Fibroblast of peridontal ligament (primary cell): Measurements from ENCODE around the gene RIN3.
"Not testable (repeated sequence)": the region's sequence is repeated elsewhere in the genome, so short reads cannot be mapped to it uniquely, and the experiment has no call there.

ENCODE experiments used
- DNase-seq: peaks from one replicate; pipeline ENCODE4 v3.0.0-alpha.2; 2010; ENCODE audit errors: extremely low read depth

RIN3 gene

DNA sequence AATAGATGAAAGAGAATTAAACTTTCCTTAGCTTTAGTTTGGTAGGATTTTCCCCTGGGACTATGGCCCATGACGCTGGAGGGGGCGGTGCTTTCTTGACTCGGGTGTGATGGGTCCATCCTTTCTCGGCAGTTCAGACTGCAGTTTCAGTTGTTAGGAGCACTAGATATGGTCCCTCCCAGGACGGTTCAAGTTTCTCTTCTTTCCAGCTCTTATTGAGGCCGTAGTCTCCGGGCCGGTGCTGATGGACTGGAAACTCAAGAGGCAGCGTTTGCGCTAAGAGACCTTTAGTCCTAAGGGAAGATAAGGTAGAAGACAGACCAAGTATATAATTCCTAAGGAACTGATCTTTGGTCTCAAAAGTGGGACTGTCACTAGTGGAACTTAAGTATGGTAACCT is 111.2 kb downstream of the RIN3 start:
- DNase-seq = no peak

DNA sequence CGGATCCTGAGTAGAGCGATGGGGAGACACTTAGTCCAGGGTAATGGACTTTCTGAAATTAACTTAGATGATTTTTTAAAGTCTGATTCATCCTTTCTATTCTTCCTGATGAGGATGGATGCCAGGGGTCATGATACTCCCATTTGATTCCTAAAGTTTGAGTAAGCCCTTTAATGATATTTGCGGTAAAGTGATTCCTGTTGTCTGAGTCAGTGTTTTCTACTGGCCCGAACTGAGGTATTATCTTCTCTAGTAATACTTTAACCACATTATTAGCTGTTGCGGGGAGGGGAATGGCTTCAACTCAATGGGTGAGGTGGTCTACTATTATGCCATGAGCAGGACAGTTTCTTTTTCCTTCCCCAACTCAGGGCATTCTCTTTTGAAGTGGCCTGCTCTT is 111.6 kb downstream of the RIN3 start:
- peak; percentile 97 for DNase-seq

DNA sequence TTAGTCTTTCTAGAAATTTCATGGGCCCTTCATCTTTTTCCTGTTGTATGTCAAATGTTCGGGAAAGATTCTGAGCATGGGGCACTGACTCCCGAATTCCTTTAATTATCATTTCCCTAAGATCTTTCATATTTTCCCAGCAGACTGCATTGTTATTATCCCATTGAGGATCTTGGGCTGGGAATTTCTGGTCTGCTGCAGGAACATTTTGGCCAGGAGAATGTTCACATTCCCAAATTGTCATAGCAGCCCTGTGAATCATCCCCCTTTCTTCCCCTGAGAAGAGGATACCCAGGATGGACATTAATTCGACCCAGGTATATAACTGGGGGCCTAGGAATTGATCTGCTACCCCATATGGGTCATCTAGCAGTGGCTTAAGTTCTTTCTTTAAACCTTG is 112.5 kb downstream of the RIN3 start:
- peak; percentile 25 for DNase-seq

DNA sequence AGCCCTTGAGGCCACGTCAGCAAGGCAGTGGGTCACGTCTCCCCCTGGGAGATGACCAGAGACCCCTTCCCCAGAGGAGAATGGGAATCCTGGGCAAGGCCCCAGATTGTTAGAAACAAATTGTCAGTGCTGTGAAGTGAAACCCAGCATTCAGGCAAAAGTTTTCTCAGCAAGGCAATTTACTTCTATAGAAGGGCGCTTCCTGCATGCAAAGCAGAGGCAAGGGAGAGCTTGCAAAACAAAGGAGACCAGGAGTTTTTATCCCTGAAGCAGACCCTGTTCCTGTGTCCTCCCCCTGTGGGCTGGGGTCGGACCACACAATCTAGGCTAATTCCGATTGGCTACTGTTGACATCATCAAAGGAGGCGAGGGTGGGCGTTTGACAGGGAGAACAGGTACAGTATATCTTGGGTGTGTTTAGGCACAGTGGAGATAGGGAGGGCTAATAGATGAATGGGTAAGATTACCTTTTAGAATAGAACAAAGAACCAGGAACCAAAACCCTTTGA is 114.2 kb downstream of the RIN3 start:
- no peak for DNase-seq

DNA sequence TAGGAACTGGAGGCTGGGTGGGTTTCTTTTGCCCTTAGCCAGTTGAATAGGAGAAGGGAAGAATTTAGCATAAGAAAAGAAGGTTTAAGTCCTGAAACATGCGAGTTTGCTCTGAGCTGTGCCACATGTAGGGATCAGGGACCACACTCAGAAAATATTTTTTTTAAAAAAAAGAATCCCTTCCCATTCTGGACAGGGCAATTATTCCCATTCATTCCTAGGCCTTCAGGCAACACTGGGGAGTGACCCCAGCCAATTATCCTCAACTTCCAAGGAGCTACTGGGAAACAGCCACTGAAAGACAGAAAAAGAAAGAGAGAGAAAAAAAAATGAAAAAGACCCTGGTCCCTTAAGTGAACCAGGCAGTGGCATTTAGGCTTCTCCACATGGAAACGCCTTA is 115.1 kb downstream of the RIN3 start:
- DNase-seq = no peak

DNA sequence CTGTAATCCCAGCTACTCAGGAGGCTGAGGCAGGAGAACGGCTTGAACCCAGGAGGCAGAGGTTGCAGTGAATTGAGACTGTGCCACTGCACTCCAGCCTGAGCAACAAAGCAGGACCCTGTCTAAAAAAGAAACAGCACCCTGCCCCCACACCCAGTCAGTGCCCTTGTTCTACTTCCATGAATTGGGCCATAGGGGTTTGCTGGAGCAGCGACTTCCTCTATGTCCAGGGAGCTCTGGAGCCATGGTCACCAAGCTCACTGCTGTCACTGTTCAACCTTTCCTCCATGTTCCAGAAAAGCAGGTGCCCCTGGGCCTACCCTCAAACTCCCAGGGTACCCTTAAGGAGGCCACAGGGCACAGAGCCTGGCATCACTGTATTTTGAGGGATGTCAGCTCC is 116.8 kb downstream of the RIN3 start:
- no peak for DNase-seq

DNA sequence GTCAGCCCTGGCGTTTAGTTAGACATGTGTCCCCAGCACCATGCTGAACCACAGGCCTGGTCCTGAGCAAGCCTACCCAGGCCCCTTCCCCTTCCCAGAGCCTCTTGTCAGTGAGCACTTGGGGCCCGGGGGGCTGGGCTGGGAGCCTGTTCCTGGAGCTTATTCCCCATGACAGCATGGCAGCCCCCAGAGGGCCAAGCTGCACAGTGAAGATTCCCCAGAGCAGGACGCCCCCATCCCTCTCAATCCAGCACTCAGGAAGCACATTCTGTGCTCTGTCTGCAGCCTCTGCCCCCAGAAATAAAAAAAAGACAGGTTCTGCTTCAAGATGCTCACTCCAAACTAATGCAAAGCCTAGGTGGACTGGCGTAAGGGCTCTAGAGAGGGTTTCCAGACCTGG is 117.5 kb downstream of the RIN3 start:
- no peak for DNase-seq

DNA sequence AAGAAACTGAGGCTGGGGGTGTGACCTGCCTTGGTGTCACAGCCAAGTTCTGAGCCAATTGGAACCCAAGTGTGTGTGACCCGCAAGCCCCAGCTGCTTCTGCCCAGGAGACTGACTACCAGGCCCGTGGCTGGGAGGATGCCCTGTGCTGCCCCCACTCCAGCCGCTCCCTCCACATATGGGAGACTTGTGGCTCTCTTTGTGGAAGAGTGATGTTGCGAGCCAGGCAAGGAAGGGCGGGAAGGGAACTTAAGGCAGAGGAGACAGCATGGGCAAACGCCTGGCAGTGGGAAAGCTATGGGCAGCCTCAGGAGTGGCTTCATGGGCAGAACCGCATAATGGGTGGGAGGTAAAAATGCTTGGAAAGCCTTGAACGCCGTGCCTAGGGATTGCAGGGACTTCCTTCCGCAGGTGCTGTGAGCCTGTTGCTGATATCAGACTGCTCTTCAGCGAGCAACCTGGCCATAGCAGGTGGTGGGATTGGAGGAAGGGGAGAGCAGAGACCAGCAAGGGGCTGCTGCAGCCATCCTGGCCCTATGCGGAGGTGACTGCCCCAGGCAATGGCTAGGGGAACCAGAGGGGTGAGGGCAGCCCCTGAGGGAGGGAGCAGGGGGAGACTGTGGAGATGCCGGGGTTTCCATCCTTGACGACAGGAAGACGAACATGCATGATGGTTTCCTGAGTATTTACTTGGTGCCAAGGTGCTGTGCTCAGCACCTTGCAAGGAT is 119.1 kb downstream of the RIN3 start:
- DNase-seq = no peak

DNA sequence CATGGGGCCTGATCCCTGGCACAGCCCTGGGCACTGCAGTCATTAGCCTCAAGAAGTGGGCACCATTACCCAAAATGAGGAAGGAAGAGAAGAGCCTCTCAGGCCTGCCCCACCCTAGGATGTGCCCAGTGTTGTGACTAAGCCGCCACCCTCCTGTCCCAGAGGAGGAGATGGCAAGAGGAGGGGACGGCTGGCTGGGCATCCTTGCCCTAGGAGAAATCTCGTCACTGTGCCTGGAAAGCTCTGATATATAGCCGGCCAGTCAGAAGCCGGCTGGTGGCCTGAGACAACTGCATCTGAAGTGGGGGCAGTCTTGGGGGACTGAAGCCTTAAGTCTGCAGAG is 119.7 kb downstream of the RIN3 start:
- DNase-seq = no peak

DNA sequence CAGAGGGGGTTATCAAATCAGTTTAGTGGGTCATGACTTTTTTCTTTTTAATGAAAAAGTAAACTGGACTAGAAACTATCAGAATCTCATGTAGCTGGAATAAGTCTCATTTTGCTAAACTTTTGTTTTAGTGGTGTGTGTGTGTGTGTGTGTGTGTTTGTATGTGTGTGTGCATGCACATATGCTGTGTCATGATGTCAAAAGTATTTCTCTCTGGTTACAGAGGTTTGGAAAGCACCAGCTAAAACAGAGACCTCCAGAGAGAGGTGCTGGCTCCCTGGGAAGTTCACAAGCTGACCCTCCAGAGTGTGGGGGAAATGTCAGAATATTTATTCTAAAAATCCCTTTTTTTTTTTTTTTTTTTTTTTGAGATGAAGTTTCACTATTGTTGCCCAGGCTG is 120.1 kb downstream of the RIN3 start:
- DNase-seq = peak; percentile 88

DNA sequence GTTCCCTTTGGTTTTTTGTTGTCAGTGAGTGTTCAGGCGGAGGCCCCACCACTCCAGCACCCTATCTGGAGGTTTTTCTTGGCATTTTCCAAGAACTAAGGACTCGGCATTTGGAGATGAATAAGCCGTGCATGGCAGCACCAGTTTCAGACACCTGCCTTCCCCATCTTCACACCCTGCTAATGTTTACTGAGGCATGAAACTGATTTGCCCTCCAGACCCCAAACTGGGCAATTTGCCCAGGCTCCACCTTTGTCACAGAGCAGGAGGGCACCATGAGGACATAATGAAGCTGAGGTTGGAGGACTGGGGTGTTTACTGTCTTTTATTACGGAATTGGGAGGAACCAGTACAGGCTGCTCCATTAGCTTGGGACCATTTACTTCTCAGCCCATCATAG is 121.5 kb downstream of the RIN3 start:
- no peak for DNase-seq

DNA sequence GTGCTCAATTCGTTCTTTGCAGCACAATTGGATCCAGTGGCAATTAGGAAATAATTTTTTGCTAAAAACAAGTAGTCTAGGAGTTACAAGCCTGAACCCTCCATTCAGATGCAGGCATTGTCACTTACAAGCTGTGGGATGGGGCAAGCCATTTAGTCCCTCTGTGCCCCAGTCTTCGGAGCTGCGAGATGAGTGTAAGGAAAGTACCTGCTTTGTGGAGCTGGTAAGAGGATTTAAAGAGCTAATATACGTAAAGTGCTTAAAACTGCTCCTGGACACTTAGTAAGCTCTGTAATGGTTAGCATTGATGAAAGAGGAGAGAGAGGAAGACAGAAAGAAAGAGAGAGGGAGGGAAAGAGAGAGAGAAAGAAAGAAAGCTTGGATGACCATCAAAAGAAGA is 122.3 kb downstream of the RIN3 start:
- DNase-seq = no peak

DNA sequence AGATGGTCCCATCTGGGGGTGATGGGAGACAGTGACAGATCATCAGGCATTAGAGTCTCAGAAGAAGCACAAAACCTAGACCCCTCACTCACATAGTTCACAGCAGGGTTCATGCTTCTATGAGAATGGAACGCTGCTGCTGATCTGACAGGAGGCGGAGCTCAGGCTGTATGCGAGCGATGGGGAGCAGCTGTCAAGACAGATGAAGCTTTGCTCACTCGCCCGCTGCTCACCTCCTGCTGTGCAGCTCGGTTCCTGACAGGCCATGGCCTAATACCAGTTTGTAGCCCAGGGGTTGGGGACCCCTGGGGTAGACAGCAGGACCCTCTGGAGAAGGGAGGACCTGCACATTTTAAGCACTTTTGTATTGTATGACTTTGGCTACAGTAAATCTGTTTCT is 123.6 kb downstream of the RIN3 start:
- no peak for DNase-seq

DNA sequence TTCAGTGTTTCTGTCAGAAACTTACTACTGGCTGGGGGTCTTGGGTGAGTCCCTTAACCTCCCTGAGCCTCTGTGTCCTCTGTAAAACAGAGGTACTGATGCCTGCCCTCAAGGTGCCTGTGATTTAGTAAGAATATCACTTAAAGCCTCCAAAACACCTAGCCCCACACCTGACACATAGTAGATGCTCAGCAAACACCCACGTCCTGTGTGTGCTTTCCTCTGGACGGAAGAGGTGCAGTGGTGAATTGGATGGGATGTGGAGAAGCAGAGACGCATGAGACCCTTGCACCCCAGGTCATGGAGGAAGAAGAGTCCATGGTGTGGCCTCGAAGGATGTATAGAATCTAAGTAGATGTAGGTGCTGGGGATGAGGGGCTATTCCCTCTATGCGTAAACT is 124.3 kb downstream of the RIN3 start:
- DNase-seq = no peak

DNA sequence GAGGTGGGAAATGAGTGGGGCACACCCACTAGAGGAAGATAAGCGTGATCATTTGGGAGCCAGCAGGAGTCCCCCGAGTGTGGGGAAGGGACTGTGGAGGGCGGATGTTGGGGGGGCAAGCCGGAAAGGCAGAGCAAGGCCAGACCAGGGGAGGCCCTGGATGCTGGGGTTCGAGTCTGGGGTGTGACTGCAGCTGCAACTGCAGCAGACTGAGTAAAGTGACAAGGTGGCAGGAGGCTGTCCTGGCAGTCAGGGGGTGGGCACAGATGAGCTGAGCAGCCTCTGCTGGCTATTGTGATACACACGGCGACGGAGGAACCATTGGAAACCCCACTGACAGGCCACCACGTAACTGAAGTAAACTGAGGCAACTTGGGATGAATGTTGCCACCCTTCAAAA is 124.7 kb downstream of the RIN3 start:
- no peak for DNase-seq

DNA sequence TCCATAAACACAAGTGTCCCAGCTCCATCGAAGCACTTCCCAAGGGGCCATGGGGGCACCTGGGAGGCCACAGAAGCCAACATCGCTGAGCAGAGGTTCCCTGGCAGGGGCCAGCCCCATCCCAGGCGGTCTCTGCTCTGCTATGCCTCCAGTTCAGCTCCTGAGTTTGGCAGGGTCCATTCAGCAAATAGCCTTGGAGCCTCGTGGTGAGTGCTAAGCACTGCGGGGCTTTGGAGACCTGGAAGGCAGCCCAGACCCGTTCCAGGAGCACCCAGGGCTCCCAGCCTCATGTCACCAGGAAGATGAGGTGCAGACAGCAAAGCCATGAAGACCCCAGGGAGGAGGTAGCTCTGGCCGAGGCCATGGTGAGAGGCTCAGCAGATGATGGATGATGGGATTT is 125.3 kb downstream of the RIN3 start:
- DNase-seq = no peak

DNA sequence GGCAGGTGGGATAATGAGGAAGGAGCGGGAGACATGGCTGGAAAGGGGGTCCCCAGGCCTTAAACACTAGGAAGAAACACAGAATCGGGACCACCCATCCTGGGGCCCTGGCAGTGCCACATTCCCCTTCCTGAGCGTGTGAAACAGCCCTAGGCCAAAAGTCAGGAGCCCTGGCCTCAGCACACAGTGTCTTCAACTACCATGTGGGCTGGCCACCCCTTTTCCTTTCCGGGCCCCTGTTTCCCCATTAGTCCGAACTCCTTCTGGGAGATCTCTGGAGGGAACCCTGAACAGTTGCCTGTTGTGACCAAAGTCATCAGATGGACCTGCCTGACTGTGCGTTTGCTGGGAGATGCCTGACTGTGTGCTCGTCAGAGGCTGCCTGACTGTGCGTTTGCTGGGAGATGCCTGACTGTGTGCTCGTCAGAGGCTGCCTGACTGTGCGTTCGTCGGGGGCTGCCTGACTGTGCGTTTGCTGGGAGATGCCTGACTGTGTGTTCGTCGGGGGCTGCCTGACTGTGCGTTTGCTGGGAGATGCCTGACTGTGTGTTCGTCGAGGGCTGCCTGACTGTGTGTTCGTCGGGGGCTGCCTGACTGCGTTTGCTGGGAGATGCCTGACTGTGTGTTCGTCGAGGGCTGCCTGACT is 126.0 kb downstream of the RIN3 start:
- not testable (repeated sequence) for DNase-seq

DNA sequence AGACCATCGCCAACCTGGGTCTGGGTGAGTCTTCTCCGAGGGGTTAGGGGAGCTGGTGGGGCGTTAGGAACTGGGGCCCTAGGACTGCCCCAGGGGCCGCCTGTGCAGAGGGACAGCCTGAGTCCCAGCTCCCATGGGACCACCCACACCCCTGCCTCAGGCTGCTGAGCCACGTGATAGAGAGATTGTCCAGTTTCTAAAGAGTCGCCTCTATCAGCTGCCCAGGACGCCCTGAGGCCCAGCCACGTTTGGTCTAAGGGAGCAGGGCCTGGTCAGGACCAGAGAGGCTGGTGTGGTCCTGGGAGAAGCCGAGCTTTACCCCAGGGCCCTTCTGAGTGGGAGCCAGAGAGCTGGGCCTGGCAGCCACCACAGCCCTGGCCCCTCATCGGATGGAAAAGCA is 127.7 kb downstream of the RIN3 start:
- no peak for DNase-seq

DNA sequence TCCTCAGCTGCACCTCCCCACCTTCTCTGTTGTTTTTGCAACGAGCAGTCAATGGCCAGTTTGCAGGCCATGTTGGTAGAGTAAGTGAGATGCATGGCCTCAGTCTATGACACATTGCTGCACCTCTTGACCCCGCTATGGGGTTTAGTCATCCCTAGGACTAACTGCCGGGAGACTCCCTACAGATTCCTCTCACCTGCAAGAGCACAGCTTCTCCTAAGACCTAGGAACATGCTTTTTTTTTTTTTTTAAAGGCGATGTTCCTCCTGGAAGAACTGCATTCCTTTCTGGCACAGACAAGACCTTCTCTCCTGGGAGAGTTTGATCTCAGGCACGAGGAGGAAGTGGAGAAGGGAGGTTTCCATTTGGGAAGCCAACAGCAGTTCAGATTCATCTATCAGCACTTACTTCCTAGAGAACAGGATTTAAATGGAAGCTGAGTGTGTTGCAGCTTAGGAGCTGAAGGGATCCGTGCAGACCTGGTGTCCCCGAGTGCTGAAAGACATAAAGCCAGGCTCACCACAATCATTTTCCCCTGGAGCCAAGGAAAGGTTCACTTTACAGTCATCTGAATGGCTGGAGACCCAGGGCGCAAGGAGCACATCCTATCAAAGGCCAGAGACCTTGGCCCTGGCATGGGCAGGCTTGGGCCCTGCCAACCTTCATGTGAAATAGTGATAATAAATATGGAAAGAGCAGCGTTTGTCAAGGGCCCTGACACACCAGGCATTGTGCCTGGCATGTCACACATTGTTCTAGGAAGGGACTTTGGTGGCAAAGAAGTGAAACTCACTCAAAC is 130.8 kb downstream of the RIN3 start:
- DNase-seq = peak; percentile 31

DNA sequence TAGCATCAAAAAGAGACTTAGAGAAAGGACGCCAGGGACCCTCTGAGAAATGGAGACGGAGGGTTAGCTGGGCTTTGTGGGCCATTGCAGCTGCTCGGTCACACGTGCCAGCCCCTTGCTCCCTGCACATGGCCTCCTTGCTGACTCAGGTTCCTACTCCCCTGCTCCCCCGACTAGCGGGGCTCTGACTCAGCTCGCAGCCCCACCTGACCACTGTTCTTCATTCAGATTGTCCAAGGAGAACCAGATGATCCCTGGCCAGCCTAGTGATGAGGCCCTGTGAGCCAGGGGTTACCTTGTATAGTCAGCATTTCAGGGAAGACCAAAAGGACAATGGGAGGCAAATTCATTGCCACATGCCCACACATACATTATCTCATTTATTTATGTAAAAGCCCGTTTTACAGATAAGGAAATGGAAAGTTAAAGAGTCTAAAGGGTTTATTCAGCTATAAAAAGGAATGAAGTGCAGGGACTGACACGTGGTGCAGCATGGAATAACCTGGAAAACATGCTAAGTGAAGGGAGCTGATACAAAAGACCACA is 131.5 kb downstream of the RIN3 start:
- DNase-seq = no peak

DNA sequence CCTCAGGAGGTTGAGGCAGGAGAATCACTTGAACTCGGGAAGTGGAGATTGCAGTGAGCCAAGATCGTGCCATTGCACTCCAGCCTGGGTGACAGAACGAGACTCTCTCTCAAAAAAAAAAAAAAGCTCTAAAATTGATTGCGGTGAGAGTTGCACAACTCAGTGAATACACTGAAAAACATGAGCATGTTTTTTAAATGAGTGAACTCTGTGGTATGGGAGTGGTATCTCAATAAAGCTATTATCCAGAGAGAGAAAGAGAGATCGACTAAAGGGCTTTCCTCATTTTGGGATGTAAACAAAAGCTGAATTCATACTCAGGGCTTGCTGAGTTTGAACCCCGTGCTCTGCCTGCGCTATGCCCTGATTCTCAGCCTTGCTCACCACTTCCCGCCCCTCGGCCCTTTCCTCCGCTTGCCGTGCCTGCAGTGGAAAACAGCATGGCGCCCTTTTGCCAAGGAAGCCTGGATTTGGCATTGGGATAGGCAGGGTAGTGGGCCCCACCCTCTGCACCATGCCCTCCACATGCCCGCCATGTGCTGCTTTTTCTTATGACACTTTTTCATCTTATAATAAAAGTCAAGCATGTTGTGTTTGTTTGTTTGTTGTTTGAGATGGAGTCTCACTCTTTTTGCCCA is 132.4 kb downstream of the RIN3 start:
- DNase-seq = peak; percentile 95
